NCI-H748 (cell line): Measurements from ENCODE around the gene ADAMTS14.
"Not testable (repeated sequence)": the region's sequence is repeated elsewhere in the genome, so short reads cannot be mapped to it uniquely, and the experiment has no call there.

Source experiments
- DNase-seq: peaks from one replicate; lab custom pipeline; 2025; ENCODE audit not compliant: unreplicated experiment; lab: John Stamatoyannopoulos, UW

ADAMTS14 gene

DNA sequence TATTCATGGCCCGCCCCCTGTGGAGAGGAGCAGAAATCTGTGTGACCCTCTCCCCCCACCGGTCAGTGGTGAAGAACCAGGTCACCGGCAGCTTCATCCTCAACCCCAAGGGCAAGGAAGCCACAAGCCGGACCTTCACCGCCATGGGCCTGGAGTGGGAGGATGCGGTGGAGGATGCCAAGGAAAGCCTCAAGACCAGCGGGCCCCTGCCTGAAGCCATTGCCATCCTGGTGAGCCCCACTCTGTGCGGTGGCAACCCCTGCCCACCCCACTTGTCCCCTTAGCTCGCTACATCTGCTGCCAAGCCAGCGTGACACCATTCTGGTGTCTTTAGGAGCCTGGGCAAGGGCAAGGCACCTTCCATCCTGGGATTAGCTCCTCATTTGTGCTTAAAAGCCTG is 77.5 kb downstream of the ADAMTS14 start:
- DNase-seq: no peak

DNA sequence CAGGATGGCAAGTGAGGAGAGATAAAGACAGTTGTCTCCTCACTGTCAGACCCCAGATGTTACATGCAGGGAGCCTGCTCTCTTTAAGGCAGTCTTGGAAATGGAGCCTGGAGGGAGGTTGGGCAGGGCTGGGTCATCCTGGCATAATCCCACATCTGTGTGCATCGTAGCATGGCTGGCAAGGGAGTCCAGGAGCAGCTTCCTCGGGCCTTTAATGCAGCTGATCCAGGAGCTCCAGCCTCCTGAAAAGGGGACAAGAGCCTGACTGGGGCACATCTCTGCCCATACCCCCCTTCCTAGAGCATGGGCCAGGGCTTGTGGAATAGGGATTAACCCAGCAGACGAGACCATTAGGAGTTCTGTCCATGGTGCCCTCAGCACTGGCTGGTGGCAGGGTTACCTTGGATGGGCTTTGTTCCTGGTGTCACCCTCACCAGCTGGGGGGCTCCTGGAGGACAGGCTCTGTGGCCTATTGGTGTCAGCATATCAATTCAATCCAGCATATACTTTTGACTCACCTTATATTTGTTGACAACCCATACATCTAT is 77.9 kb downstream of the ADAMTS14 start:
- no peak for DNase-seq

DNA sequence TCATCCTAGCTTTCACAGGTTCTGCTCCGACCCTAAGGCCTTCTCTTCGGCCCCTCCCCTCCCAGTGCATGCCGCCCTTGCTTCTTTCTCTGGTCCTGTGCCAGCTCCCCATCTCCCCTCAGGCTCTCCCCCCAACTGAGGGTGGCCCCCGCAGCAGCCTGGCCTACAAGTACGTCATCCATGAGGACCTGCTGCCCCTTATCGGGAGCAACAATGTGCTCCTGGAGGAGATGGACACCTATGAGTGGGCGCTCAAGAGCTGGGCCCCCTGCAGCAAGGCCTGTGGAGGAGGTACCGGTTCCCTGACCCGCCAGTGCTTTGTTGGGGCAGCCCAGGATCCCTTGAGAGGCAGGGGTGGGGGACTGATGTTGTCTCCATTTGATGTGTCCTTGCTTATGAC is 79.0 kb downstream of the ADAMTS14 start:
- no peak for DNase-seq

DNA sequence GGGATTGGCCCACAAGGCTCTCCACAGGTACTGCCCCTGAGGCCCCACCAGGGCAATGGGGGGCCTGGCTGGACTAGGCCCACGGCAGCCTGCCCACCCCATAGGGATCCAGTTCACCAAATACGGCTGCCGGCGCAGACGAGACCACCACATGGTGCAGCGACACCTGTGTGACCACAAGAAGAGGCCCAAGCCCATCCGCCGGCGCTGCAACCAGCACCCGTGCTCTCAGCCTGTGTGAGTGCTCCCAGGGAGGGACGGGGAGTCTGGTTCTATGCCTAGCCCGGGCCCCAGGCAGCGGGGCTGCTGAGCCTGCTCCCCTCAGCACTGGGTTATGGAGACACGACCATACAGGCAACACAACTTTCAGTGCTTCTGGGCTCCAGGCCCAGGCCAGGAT is 79.7 kb downstream of the ADAMTS14 start:
- no peak for DNase-seq

DNA sequence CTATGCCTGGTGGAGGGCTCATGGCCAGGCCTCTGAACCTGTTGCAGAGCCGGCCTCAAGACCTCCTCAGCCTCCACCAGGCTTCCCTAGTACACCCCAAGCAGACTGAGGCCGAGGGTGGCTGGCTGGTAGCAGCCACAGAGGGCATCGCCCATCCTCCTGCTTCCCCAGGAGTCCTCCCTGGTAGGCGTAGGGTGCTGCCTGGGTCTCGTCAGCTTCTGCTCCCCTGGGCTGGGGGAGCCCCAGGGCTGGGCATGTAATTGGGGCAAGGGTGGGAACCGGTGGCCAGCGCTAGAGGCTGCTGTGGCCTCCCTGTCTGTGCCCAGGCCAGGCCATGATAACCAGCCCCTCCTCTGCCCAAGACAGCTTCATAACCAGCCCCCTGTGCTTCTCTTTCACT is 80.3 kb downstream of the ADAMTS14 start:
- DNase-seq: no peak

DNA sequence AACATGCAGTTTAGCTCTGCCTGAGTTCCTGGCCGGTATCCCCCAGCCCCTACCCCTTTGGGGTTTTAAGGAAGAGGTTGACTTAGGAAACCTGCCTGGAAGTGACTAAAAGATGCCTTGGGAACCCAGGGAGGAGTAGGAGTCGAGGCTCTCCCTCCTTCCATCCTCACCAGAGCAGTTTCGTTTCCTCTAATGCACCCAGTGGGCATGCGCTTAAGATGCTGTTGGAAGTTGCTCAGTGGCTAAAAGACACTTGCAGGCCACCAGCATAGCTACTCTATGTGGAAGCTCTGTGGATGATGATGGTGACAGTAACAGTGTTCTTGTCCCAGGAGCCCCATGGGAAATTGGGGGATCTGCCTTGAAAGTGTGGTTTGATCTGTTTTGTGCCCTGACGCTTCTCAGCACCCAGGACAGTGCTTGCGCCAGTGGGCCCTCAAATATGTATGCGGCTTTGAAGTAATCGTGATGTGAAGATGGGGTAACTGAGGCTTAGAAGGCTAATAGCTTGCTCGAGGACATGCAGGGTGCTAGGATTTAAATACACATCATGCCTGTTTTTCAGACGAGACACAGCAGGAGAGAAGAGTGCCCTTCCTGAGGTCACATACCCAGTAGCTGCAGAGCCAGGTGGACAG is 80.8 kb downstream of the ADAMTS14 start:
- DNase-seq: no peak

DNA sequence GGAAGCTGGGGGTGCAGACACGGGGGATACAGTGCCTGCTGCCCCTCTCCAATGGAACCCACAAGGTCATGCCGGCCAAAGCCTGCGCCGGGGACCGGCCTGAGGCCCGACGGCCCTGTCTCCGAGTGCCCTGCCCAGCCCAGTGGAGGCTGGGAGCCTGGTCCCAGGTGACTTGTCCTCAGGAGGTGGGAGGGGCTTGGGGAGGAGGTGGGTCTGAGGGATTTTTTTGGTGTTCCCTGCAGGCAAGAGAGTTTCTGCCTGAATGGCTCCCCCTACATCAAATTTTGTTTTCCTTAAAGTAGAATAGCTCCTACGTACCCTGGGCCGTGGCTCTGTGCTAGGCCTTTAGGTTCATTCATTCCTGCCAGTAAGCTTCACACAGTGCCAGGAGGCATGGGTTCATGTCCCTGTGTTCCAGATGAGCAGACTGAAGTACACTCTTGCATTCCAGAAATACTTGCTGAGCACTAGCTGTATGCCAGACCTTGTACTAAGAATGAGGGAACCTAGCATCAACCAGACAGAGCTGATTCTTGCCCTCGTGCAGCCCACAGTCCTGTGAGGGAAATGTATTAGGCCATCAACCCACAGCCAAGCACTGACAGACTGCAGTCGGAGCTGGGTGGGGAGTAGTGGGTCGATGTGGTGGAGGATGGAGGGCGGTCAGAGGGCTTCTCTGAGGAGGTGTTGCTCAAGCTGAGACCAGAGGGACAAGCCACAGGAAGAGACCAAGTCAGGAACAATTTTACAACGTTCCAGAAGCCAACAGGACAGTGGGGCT is 81.7 kb downstream of the ADAMTS14 start:
- DNase-seq: no peak

DNA sequence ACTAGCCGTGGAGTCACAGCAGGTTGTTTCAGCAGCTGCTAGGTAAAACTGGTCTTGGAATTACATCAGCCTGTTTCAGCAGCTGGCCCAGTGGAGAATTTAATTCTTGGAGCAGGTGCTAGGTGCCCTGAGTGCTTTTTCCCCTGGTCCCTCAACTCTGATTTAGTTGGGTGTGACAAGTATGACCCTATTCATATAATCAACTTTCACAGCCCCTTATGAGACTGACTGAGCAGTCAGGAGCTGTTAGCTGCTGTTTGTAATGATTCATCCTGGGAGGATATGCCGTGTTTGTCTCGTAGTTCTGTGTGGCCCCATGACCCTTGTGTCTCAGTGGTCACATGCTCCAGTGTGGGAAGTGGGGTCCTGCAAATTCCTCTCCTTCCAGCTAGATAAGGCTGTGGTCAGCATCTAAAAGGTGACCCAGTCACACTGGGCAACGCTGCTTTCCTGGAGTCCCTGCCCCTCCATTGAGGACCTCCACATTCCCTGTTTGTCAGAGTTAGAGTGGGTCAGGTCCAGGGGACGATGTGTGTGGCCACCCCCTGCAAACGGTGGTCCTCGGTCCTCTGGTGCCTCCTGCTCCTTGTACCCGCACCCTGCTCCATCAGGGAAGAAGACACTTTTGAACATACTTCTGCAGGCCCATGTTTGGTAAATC is 84.5 kb downstream of the ADAMTS14 start:
- peak; percentile 12 for DNase-seq

DNA sequence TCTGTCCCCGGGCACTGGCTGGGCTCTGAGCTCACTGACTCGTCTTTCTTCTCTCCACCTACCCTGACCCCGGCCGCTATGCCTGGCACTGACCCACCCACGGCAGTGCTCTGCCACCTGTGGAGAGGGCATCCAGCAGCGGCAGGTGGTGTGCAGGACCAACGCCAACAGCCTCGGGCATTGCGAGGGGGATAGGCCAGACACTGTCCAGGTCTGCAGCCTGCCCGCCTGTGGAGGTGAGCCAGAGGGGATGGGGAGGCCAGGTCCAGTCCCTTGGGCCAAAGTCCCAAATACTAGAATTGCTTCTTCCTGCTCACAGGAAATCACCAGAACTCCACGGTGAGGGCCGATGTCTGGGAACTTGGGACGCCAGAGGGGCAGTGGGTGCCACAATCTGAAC is 85.5 kb downstream of the ADAMTS14 start:
- no peak for DNase-seq

DNA sequence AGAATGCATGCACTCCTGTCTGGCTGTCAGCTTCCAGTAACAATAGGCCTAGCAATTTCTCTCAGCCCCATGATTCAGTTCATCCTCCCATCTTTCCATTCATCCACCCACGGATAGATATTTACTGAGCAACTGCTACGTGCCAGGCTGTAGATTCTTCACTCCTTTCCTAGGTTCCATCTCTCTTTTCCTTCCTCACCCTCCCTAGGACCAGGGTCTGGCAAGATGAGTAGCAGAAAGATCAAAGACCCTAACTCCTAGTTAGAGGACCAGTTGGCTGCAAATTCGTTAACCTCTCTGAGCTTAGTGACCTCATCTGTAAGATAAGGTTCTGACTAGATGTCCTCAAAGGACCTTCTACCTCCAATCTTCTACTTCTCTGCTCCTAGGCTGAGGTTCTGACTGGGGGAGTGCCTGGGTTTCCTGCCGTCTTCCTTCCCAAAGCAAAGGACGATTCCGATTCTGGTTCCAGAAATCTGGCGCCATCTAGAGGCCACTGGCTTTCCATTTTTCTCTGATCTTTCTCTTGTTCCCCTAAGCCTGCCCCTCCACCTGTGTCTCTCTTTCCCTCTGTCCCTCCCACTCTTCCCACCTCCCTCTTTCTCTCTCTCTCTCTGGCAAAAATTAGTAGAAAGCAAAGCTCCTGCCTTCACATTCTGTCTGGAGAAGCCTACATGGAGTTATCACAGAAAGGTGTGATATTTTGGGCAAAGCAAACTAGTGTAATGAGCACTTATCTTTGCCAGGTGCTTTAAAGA is 86.6 kb downstream of the ADAMTS14 start:
- DNase-seq: peak; percentile 60

DNA sequence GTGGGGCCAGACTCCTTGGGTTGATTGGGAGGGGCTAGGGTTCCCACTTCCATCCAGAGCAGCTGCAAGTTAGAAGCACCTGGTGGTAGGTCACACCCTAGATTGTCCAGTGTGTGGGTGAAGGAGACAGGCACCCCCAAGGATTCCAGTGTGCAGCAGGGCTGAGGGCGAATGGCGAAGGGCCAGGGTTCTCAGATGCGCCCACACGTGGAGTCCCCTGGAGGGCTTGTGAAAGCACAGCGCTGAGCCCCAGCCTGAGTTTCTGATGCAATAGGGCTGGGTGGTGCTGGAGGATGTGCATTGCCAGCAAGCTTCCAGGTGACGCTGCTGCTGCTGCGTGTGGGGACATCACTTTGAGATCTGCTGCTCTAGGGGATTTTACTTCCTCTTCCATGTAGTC is 87.5 kb downstream of the ADAMTS14 start:
- DNase-seq: peak; percentile 2

DNA sequence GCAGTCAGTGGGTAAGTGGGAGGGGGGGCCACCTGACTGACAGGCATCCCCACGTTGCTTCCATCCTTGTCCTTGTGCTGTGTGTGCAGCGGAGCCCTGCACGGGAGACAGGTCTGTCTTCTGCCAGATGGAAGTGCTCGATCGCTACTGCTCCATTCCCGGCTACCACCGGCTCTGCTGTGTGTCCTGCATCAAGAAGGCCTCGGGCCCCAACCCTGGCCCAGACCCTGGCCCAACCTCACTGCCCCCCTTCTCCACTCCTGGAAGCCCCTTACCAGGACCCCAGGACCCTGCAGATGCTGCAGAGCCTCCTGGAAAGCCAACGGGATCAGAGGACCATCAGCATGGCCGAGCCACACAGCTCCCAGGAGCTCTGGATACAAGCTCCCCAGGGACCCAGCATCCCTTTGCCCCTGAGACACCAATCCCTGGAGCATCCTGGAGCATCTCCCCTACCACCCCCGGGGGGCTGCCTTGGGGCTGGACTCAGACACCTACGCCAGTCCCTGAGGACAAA is 88.0 kb downstream of the ADAMTS14 start:
- no peak for DNase-seq

DNA sequence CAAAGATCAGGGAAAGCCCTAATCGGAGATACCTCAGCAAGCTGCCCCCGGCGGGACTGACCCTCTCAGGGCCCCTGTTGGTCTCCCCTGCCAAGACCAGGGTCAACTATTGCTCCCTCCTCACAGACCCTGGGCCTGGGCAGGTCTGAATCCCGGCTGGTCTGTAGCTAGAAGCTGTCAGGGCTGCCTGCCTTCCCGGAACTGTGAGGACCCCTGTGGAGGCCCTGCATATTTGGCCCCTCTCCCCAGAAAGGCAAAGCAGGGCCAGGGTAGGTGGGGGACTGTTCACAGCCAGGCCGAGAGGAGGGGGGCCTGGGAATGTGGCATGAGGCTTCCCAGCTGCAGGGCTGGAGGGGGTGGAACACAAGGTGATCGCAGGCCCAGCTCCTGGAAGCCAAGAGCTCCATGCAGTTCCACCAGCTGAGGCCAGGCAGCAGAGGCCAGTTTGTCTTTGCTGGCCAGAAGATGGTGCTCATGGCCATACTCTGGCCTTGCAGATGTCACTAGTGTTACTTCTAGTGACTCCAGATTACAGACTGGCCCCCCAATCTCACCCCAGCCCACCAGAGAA is 88.8 kb downstream of the ADAMTS14 start:
- DNase-seq: no peak

DNA sequence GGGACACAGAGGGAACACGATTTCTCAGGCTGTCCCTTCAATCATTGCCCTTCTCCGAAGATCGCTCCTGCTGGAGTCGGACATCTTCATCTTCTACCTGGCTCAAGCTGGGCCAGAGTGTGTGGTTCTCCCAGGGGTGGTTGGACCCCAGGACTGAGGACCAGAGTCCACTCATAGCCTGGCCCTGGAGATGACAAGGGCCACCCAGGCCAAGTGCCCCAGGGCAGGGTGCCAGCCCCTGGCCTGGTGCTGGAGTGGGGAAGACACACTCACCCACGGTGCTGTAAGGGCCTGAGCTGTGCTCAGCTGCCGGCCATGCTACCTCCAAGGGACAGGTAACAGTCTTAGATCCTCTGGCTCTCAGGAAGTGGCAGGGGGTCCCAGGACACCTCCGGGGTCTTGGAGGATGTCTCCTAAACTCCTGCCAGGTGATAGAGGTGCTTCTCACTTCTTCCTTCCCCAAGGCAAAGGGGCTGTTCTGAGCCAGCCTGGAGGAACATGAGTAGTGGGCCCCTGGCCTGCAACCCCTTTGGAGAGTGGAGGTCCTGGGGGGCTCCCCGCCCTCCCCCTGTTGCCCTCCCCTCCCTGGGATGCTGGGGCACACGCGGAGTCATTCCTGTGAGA is 89.5 kb downstream of the ADAMTS14 start:
- no peak for DNase-seq

DNA sequence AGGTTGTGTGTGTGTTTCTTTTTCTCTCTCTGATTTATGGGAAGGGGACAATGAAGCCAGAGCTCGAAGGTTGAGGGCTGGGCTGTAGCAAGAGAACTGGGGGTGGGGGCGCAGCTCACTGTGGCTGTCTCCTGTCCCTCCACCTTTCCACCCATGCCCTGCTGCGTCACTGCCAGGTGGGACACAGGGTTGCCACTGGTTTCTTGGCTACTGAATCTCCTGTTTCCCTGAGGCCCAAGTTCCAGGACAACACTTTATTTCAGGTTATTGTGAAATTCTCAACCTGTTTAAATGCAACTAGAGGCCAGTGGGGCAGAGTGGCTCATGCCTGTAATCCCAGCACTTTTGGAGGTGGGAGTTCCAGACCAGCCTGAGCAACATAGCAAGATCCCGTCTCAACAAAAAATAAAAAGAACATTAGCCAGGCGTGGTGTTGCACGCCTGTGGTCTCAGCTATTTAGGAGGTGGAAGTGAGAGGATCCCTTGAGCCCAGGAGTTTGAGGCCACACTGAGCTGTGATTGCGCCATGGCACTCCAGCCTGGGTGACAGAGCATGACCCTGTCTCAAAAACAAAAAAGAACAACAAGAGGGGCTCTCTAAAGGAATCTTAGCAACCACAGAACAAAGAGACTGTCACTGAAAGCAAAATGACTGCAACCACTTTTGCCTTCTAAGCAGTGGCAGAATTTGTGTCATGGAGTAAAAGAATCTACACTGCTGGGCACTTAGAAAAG is 90.3 kb downstream of the ADAMTS14 start:
- no peak for DNase-seq

DNA sequence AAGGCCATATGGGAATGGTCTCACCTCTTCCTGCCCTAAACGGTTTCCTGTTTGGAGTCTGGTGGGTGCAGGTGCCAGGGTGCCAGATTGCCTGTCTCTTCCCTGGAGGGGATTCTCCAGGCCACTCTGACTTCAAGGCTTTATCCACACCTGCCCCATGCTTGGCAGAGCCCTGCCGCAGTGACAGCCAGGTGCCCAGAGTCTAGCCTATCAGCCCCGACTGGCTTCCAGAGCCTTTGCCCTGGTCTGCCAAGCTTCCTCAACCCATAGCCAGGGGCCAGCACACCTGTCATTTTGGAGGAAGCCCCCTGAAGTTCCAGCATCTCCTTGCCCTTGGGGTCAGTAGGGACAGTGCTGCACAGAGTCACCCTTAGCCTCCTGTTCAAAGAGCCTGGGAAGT is 91.3 kb downstream of the ADAMTS14 start:
- no peak for DNase-seq

DNA sequence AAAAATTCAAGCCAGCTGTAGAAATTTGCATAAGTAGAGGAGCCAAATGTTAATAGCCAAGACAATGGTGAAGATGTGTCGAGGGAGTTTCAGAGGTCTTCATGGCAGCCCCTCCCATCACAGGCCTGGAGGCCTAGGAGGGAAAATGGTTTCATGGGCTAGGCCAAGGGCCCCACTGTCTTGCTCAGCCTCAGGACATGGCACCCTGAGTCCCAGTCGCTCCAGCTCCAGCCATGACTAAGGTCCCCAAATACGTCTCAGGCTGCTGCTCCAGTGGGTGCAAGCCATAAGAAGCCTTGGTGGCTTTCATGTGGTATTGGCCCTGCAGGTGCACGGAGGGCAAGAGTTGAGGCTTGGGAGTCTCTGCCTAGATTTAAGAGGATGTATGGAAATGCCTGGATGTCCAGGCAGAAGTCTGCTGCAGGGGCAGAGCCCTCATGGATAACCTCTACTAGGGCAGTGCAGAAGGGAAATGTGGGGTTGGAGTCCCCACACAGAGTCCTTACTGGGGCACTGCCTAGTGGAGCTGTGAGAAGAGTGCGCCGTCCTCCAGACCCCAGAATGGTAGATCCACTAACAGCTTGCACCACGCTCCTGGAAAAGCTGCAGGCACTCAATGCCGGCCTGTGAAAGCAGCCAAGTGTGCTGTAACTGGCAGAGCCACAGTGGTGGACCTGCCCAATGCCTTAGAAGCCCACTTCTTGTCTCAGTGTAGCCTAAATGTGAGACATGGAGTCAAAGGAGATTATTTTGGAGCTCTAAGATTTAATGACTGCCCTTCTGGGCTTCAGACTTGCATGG is 93.7 kb downstream of the ADAMTS14 start:
- no peak for DNase-seq

DNA sequence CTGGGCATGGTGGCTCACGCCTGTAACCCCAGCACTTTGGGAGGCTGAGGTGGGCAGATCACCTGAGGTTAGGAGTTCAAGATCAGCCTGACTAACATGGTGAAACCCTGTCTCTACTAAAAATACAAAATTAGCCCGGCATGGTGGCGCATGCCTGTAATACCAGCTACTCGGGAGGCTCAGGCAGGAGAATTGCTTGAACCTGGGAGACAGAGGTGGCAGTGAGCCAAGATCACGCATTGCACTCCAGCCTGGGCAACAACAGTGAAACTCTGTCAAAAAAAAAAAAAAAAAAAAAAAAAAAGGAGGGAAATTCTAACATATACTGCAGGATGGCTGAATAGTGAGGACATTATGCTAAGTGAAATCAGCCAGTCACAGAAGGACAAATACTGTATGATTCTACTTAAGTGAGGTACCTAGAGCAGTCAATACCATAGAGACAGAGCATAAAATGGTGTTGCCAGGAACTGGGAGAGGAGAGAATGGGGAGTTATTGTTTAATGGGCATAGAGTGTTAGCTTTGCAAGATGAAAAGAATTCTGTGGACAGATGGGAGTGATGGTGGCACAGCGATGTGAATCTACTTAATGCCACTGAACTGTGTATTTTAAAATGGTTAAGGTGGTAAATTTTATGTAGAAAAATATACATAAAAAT is 95.8 kb downstream of the ADAMTS14 start:
- not testable (repeated sequence) for DNase-seq
